ENCODE data around the gene PRDX3. TPM values are rescaled to one million over a fixed set of nuclear protein-coding genes. Genes with fewer than 3 reads are reported as not detected.
"Not testable (repeated sequence)": the region's sequence is repeated elsewhere in the genome, so short reads cannot be mapped to it uniquely, and the experiment has no call there.

Gene PRDX3
- total RNA-seq, 4 donors from 2014 or later: 140 to 289 (median 164) TPM

DNA sequence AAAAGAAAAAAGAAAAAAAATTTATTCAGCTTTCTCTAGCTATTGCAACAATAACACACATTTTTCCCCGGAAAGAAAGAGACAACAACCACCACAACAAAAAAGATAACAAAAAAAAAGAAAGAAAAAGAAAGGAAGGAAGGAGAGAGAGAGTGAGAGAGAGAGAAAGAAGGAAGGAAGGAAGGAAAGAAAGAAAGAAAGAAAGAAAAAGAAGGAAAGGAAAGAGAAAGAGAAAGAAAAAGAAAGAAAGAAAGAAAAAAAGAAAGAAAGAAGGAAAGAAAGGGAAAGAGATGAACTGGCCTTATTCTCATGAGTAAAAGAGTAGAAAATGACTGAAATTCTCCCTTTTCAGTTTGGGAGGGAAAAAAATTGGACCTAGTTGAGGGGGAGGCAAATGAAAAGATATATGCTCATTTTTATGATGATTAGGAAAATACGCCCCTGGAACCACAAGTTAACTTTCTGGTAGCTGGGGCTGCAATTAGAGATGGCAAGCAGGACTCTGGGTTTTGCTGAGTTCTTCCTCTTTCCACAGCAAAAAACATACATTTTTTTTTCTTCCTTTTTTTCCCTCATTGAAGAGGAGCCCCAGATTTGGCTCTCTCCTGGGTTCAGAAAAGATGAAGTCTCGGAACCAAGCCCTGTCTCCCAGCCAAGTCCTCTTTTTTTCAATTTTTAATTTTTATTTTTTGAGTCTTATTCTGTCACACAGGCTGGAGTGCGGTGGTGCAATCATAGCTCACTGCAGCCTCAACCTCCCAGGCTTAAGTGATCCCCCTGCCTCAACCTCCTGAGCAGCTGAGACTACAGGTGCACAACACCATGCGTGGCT, 12.6 kb upstream of the PRDX3 start:
- H3K9me3 ChIP-seq: no peaks in the 10 kb centered on the region
- no peaks in the 10 kb centered on the region for H3K36me3 ChIP-seq
- H3K27ac ChIP-seq: no peak overlapping the region
- ATAC-seq: no peak
- no peak overlapping the region for H3K4me3 ChIP-seq
- H3K4me1 ChIP-seq: no peaks in the 10 kb centered on the region
- no peaks in the 10 kb centered on the region for H3K27me3 ChIP-seq
- 46 to 62% methylated on average over 4 to 5 of the region's 5 CpGs for WGBS, 2 donors (ENCODE audit: low coverage in 1 of 2)
- no peak for TF ChIP-seq EP300 (IDR thresholded peaks at IDR 0.05)
- TF ChIP-seq POLR2A (IDR thresholded peaks at IDR 0.05): no peak
- TF ChIP-seq POLR2AphosphoS5 (IDR thresholded peaks at IDR 0.05): no peak
- TF ChIP-seq, protein P1, sequence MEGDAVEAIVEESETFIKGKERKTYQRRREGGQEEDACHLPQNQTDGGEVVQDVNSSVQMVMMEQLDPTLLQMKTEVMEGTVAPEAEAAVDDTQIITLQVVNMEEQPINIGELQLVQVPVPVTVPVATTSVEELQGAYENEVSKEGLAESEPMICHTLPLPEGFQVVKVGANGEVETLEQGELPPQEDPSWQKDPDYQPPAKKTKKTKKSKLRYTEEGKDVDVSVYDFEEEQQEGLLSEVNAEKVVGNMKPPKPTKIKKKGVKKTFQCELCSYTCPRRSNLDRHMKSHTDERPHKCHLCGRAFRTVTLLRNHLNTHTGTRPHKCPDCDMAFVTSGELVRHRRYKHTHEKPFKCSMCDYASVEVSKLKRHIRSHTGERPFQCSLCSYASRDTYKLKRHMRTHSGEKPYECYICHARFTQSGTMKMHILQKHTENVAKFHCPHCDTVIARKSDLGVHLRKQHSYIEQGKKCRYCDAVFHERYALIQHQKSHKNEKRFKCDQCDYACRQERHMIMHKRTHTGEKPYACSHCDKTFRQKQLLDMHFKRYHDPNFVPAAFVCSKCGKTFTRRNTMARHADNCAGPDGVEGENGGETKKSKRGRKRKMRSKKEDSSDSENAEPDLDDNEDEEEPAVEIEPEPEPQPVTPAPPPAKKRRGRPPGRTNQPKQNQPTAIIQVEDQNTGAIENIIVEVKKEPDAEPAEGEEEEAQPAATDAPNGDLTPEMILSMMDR (IDR thresholded peaks at IDR 0.05): no peak

DNA sequence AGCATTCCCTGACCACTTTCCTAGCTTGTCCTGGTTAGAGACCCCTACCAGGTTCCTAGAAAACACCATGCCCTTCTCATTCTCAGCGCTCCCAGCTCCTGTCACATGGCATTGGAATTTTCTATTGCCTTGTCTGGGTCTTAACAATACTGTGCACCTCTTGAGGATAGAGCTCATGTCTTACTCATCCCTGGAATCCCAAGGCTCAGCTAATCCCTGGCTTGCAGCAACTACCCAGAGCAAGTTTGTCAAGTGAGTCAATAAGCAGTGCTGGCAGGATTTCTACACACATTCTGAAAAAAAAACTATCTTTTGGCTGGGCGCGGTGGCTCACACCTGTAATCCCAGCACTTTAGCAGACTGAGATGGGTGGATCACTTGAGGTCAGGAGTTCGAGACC, 11.7 kb upstream of the PRDX3 start:
- 75 to 100% methylated on average over 2 to 4 of the region's 4 CpGs for WGBS, 2 donors (ENCODE audit: low coverage in 1 of 2)
- ATAC-seq: peak; percentile 62
- no peaks in the 10 kb centered on the region for H3K27me3 ChIP-seq
- H3K36me3 ChIP-seq: no peaks in the 10 kb centered on the region
- no peak overlapping the region for H3K4me3 ChIP-seq
- no peak overlapping the region for H3K27ac ChIP-seq
- H3K4me1 ChIP-seq: no peaks in the 10 kb centered on the region
- TF ChIP-seq POLR2AphosphoS5 (IDR thresholded peaks at IDR 0.05): no peak
- no peak for TF ChIP-seq POLR2A (IDR thresholded peaks at IDR 0.05)
- TF ChIP-seq, protein P1 (IDR thresholded peaks at IDR 0.05): no peak
- no peak for TF ChIP-seq EP300 (IDR thresholded peaks at IDR 0.05)
- H3K9me3 ChIP-seq: no peaks in the 10 kb centered on the region

DNA sequence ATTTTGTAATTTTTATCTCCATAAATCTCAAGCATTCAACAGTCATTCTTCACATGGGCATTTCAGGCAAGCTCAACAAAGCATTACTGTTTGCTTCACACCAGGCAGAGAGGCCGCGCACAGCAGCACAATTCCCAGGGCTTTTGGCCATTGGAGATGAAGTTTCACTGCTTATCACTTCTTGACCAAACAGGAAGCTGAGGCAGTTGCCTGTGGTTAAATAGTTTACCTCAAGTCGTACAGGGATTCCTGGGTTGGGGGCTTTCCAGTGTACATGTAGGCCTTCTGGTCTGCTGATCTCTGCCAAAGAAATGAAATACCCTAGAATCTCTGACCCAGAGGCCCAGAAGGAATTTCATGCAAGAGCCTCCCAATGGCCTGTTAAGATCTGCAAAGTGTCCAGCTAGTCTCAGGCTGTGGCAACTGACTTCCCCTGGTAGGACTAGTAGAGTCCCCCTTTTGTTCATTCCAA, 11.2 kb upstream of the PRDX3 start:
- no peaks in the 10 kb centered on the region for H3K27me3 ChIP-seq
- no peaks in the 10 kb centered on the region for H3K36me3 ChIP-seq
- H3K4me3 ChIP-seq: no peak overlapping the region
- no peak for ATAC-seq
- TF ChIP-seq POLR2A (IDR thresholded peaks at IDR 0.05) (no peak), POLR2AphosphoS5 (IDR thresholded peaks at IDR 0.05) (no peak), EP300 (IDR thresholded peaks at IDR 0.05) (no peak)
- H3K4me1 ChIP-seq: no peaks in the 10 kb centered on the region
- H3K9me3 ChIP-seq: no peaks in the 10 kb centered on the region
- WGBS, 2 donors (ENCODE audit: low coverage in 1 of 2): 71 to 72% methylated on average over 3 of the region's 3 CpGs
- H3K27ac ChIP-seq: no peak overlapping the region

DNA sequence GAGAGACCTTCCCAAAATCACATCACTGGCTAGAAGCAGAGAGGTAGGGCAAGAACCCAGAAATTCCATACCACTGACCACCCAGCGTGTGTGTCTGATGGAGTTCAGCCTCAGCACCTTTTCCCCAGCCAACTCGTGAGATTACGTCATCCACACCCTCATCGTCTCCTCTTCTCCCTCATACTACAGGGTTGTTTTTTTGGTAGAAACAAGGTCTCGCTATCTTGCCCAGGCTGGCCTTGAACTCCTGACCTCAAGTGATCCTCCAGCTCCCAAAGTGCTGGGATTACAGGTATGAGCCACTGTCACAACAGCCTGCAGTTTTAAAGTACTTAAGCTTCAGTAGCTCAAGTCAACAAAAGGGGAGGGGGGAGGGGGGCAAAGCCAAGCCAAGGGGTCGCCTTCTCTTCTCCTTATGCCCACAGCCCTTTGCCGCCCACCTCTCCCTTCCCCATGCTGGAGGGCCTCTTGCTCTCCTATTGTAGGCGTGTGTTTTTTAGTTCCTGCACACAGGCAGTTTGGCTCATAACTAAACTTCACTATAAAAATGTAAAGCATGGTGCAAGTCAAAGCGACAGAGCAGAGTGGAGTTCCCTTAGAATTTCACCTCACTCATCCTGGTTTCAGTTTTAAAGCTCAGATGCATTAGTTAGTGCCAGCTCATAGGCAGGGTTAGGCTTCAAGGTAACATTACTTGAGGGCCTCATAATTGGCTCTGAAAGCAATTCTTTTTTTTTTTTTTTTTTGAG, 5.2 kb upstream of the PRDX3 start:
- WGBS, 2 donors (ENCODE audit: low coverage in 1 of 2): 74 to 92% methylated on average over 3 to 9 of the region's 9 CpGs
- TF ChIP-seq, protein P1 (IDR thresholded peaks at IDR 0.05): no peak
- TF ChIP-seq POLR2A (IDR thresholded peaks at IDR 0.05) (no peak), EP300 (IDR thresholded peaks at IDR 0.05) (no peak), POLR2AphosphoS5 (IDR thresholded peaks at IDR 0.05) (no peak)
- Histone ChIP-seq H3K36me3 (no peaks in the 10 kb centered on the region), H3K27me3 (no peaks in the 10 kb centered on the region), H3K4me3 (no peak overlapping the region), H3K9me3 (no peaks in the 10 kb centered on the region), H3K27ac (no peak overlapping the region), H3K4me1 (peaks cover 0 to 8% (median 0%) of the 10 kb centered on the region in 3 donors)
- no peak for ATAC-seq

DNA sequence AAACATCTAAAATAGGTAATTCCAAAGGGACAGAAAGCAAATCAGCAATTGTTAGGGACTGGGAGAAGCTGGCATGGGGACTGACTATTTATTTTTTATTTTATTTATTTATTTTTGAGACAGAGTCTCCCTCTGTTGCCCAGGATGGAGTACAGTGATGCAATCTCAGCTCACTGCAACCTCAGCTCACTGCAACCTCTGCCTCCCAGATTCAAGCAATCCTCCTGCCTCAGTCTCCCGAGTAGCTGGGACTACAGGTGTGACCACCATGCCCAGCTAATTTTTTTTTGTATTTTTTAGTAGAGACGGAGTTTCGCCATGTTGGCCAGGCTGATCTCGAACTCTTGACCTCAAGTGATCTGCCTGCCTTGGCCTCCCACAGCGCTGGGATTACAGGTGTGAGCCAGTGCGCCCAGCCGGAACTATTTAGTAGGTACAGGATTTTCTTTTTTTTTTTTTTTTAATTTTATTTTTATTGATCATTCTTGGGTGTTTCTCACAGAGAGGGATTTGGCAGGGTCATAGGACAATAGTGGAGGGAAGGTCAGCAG, 2.3 kb upstream of the PRDX3 start:
- Histone ChIP-seq H3K4me1 (peaks cover 0 to 31% (median 6%) of the 10 kb centered on the region in 3 donors), H3K36me3 (peaks cover 0 to 13% of the 10 kb centered on the region in 2 donors)
- 91% methylated on average over 4 of the region's 7 CpGs; no CpG with 5 or more reads in 1 of the 2 donors for whole genome bisulfite sequencing, 2 donors (ENCODE audit: low coverage in 1 of 2)
- not testable (repeated sequence) for ATAC-seq, H3K27ac ChIP-seq, H3K4me3 ChIP-seq, H3K9me3 ChIP-seq, H3K27me3 ChIP-seq
